PC-9 (cell line): ENCODE results near the gene TMA7. TPM values are rescaled to one million over a fixed set of nuclear protein-coding genes. Genes with fewer than 3 reads are reported as not detected.

Experiments
- BruUV-seq: library from RNA; stranded (reverse); fragments of 400-500 nt; replicated peaks from 2 replicates; lab custom pipeline; 2021; lab: Mats Ljungman, UMichigan
- CTCF ChIA-PET: fragments of 300-600 bp; sonication (Branson Sonifier 250); formaldehyde crosslinking; loops from one replicate; lab custom pipeline; 2022; ENCODE audit warnings: antibody characterized with exemption; lab: Charles Lee
- POLR2A ChIA-PET: fragments of 300-600 bp; sonication (Branson Sonifier 250); formaldehyde crosslinking; loops from one replicate; lab custom pipeline; 2022; ENCODE audit warnings: antibody characterized with exemption; ENCODE audit not compliant: unreplicated experiment; lab: Charles Lee
- DNase-seq, 2 experiments: peaks; one replicate each; pipeline versions ENCODE4 v3.0.0 to v3.0.0-alpha.2; 2015 to 2022; ENCODE audit warnings: mixed read lengths in 1 of 2
- H2AFZ ChIP-seq: fragments of 200-600 bp; sonication (generic); 2 replicates; pipeline ENCODE4 v1.8.1; 2017; ENCODE audit warnings: antibody characterized with exemption
- H3F3A ChIP-seq: fragments of 200-600 bp; sonication (generic); 2 replicates; pipeline ENCODE4 v1.8.1; 2017; ENCODE audit warnings: antibody characterized with exemption, mild to moderate bottlenecking, low read depth; ENCODE audit not compliant: insufficient read depth
- H3K27ac ChIP-seq: fragments of 200-600 bp; sonication (generic); 2 replicates; pipeline ENCODE4 v1.6.1; 2016; ENCODE audit warnings: mixed run types
- H3K27me3 ChIP-seq: fragments of 200-600 bp; sonication (generic); 2 replicates; pipeline ENCODE4 v1.6.1; 2016; ENCODE audit warnings: low read depth, mixed run types; ENCODE audit not compliant: insufficient read depth
- H3K36me3 ChIP-seq: fragments of 200-600 bp; sonication (generic); 2 replicates; pipeline ENCODE4 v1.6.1; 2016; ENCODE audit warnings: low read depth, mixed run types
- H3K4me1 ChIP-seq: fragments of 200-600 bp; sonication (generic); replicated peaks from 2 replicates; pipeline ENCODE4 v1.6.1; 2016; ENCODE audit warnings: mixed run types; ENCODE audit not compliant: insufficient read depth
- H3K4me2 ChIP-seq: fragments of 200-600 bp; sonication (generic); 2 replicates; pipeline ENCODE4 v1.6.1; 2017; ENCODE audit warnings: mixed run types
- H3K4me3 ChIP-seq: fragments of 200-600 bp; sonication (generic); 2 replicates; pipeline ENCODE4 v1.6.1; 2016; ENCODE audit warnings: mixed run types
- H3K79me2 ChIP-seq: fragments of 200-600 bp; sonication (generic); 2 replicates; pipeline ENCODE4 v1.6.1; 2017; ENCODE audit warnings: low read depth, mixed run types
- H3K9me2 ChIP-seq: fragments of 200-600 bp; sonication (generic); 2 replicates; pipeline ENCODE4 v1.8.1; 2017; ENCODE audit warnings: mild to moderate bottlenecking; ENCODE audit not compliant: insufficient read depth
- H3K9me3 ChIP-seq: fragments of 200-600 bp; sonication (generic); 2 replicates; pipeline ENCODE4 v1.8.1; 2016; ENCODE audit warnings: low read depth; ENCODE audit not compliant: insufficient read depth
- H4K20me1 ChIP-seq: fragments of 200-600 bp; sonication (generic); 2 replicates; pipeline ENCODE4 v1.8.1; 2017; ENCODE audit not compliant: insufficient read depth
- CTCF ChIP-seq: fragments of 200-600 bp; sonication (generic); conservative IDR thresholded peaks from 2 replicates; pipeline ENCODE4 v1.6.1; 2017; ENCODE audit warnings: mixed run types, antibody characterized with exemption, mild to moderate bottlenecking, moderate library complexity
- EZH2 ChIP-seq: fragments of 200-600 bp; sonication (generic); IDR thresholded peaks from 2 replicates; pipeline ENCODE4 v1.8.0; 2017; ENCODE audit warnings: antibody characterized with exemption, low read depth
- intact Hi-C: fragments of 100-400 bp; cut with micrococcal nuclease; formaldehyde crosslinking; loops from one replicate; pipeline ENCODE4 v1.10.0; 2022; ENCODE audit not compliant: unreplicated experiment
- total RNA-seq: library from RNA; stranded (reverse); gene quantifications from 2 replicates; pipeline ENCODE4 v1.2.3, GENCODE V29; 2021

Gene TMA7
- total RNA-seq, 1 experiment from 2014 or later, result 314 TPM

GRCh38 chr3:48413611-48414010 lies 26.4 kb upstream of the TMA7 start:
- ChIA-PET CTCF (no interaction called here), POLR2A (no interaction called here)
- no peaks in the 10 kb centered on the region for H4K20me1 ChIP-seq
- DNase-seq, result no peak
- H3F3A ChIP-seq, result no peaks in the 10 kb centered on the region
- H2AFZ ChIP-seq, result no peak overlapping the region
- intact Hi-C loops, result no loop called here
- H3K27ac ChIP-seq, result no peak overlapping the region
- H3K79me2 ChIP-seq, result no peaks in the 10 kb centered on the region
- H3K9me3 ChIP-seq, result no peaks in the 10 kb centered on the region
- no TSS peak for BruUV-seq
- H3K4me2 ChIP-seq, result no peak overlapping the region
- TF ChIP-seq CTCF (no peak), EZH2 (no peak)
- no peaks in the 10 kb centered on the region for H3K27me3 ChIP-seq
- no peak overlapping the region for H3K4me3 ChIP-seq
- no peaks in the 10 kb centered on the region for H3K4me1 ChIP-seq
- H3K36me3 ChIP-seq, result no peaks in the 10 kb centered on the region
- no peaks in the 10 kb centered on the region for H3K9me2 ChIP-seq

GRCh38 chr3:48414376-48415250 lies 25.4 kb upstream of the TMA7 start:
- TF ChIP-seq CTCF, result no peak
- no peak for TF ChIP-seq EZH2
- intact Hi-C loops, result no loop called here
- CTCF ChIA-PET, result no interaction called here
- H3K9me2 ChIP-seq, result no peaks in the 10 kb centered on the region
- H3K9me3 ChIP-seq, result no peaks in the 10 kb centered on the region
- no peaks in the 10 kb centered on the region for H3K4me1 ChIP-seq
- no peaks in the 10 kb centered on the region for H3K36me3 ChIP-seq
- H3K4me2 ChIP-seq, result no peak overlapping the region
- POLR2A ChIA-PET, result no interaction called here
- BruUV-seq, result no TSS peak
- H3K79me2 ChIP-seq, result no peaks in the 10 kb centered on the region
- no peaks in the 10 kb centered on the region for H3K27me3 ChIP-seq
- H2AFZ ChIP-seq, result no peak overlapping the region
- H4K20me1 ChIP-seq, result no peaks in the 10 kb centered on the region
- no peak for DNase-seq
- H3K4me3 ChIP-seq, result no peak overlapping the region
- no peak overlapping the region for H3K27ac ChIP-seq
- H3F3A ChIP-seq, result no peaks in the 10 kb centered on the region

GRCh38 chr3:48415251-48415953 lies 24.7 kb upstream of the TMA7 start:
- H3K36me3 ChIP-seq, result no peaks in the 10 kb centered on the region

More at GRCh38 chr3:48415251-48415953, 24.7 kb upstream of the TMA7 start:
- no peaks in the 10 kb centered on the region for H4K20me1 ChIP-seq
- no peak for DNase-seq
- no peak overlapping the region for H3K4me3 ChIP-seq
- H3K27ac ChIP-seq, result no peak overlapping the region
- intact Hi-C loops, result no loop called here
- H3K79me2 ChIP-seq, result no peaks in the 10 kb centered on the region
- POLR2A ChIA-PET, result no interaction called here
- no peaks in the 10 kb centered on the region for H3K9me2 ChIP-seq
- no TSS peak for BruUV-seq
- H3F3A ChIP-seq, result no peaks in the 10 kb centered on the region
- TF ChIP-seq CTCF, result no peak
- H3K4me2 ChIP-seq, result no peak overlapping the region
- no peaks in the 10 kb centered on the region for H3K9me3 ChIP-seq
- CTCF ChIA-PET, result interaction anchor here (0.6 kb wide), 1 partner anchor 210 kb away, joined by 3 read pairs; no protein-coding TSS in a partner anchor
- no peaks in the 10 kb centered on the region for H3K27me3 ChIP-seq
- H3K4me1 ChIP-seq, result no peaks in the 10 kb centered on the region
- no peak overlapping the region for H2AFZ ChIP-seq
